ENCODE data around the gene OSGEPL1. TPM values are rescaled to one million over a fixed set of nuclear protein-coding genes. Genes with fewer than 3 reads are reported as not detected.

The OSGEPL1 gene
- total RNA-seq (2022; extraction: Qiagen RNA extraction; ENCODE audit: low read depth) = 3.4 to 5.2 TPM (median 4.5 TPM) in 5 replicates

GRCh38 chr2:189762551-189763298, at the start of gene OSGEPL1:
TSS of gene OSGEPL1 (minus strand) at chr2:189762792. CDS start at chr2:189761640, 1,152 bp downstream.

DNA sequence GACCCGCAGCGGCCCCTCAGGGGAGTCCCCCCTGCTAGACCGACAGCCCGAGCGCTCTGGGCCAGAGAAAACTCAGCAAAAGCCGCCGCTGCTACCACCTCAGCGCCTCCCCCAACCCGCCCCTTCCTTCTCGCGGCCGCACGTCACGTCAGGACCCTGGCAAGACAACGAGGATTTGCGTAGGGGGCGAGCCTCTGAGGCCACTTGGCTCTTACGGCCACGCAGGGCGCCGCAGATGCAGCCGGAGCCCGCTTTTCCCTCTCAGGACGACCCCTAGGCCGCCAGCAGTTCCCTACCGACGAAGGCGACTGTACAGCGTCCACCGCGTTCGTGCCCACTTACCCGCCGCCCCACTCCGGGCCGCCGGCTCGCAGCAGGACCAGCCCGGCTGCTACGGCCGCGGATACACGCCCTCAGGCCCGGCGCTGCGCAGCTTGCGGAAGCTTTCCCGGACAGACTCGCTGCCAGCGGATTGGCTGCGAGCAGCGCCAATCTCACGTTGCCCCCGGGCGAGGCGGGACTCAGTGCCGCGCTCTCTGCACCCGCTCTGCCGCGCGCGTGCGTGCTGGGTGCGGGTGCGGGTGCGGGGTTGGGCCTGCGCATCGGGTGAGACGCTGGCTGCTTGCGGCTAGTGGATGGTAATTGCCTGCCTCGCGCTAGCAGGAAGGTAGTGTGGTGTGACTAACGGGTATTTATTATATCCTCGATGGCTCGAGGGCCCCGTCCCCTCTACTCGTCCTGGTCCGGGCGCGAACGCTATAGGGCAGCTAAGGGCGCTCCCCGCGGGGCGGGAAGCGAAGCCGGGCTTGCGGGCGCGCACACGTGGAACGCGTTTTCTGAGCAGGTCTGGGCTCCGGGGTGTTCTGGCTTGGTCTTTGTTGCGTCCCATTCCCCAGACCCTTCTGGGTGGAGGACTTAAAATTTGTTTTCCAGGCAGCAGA, 21.6 kb upstream of the OSGEPL1 start, which contains the start of the genes ORMDL1 and PMS1:
Gene ORMDL1, minus strand, starts transcription at position 413 of the 941 bp plus-strand sequence. CDS start 1,744 bp downstream, outside the sequence.
Gene PMS1, plus strand, starts transcription at position 524 of the 941 bp plus-strand sequence. CDS start 7,360 bp downstream, outside the sequence.

Other genes starting within 250 kb of the OSGEPL1 start
- gene SLC40A1, start 182.0 kb downstream of the OSGEPL1 start, total RNA-seq (2022; extraction: Qiagen RNA extraction; ENCODE audit: low read depth) = 3.4 to 4.5 TPM (median 3.7 TPM) in 5 replicates
- gene ASNSD1, start 101.3 kb downstream of the OSGEPL1 start, total RNA-seq (2022; extraction: Qiagen RNA extraction; ENCODE audit: low read depth) = 34.4 to 40.1 TPM (median 36.3 TPM) in 5 replicates
- gene ANKAR, start 88.1 kb downstream of the OSGEPL1 start, total RNA-seq (2022; extraction: Qiagen RNA extraction; ENCODE audit: low read depth) = 0.82 to 1.4 TPM (median 1.1 TPM) in 5 replicates
- gene ORMDL1, start 21.5 kb upstream of the OSGEPL1 start, total RNA-seq (2022; extraction: Qiagen RNA extraction; ENCODE audit: low read depth) = 37.8 to 53.4 TPM (median 45.3 TPM) in 5 replicates
- 7.5 to 9.1 TPM (median 7.9 TPM) in 5 replicates for gene PMS1, start 21.7 kb upstream of the OSGEPL1 start, total RNA-seq (2022; extraction: Qiagen RNA extraction; ENCODE audit: low read depth)

All from A549 treated with CpdA at 1 μM for 4 hours (cell line).